GM19438 (cell line): Measurements from ENCODE around the gene APLP1.
"Not testable (repeated sequence)": the region's sequence is repeated elsewhere in the genome, so short reads cannot be mapped to it uniquely, and the experiment has no call there.

Experiments
- ATAC-seq: cut with Tn5 transposase; IDR thresholded peaks from one replicate; pipeline ENCODE4 v1.9.1; 2021; ENCODE audit warnings: low read depth; ENCODE audit not compliant: unreplicated experiment

APLP1 gene

DNA sequence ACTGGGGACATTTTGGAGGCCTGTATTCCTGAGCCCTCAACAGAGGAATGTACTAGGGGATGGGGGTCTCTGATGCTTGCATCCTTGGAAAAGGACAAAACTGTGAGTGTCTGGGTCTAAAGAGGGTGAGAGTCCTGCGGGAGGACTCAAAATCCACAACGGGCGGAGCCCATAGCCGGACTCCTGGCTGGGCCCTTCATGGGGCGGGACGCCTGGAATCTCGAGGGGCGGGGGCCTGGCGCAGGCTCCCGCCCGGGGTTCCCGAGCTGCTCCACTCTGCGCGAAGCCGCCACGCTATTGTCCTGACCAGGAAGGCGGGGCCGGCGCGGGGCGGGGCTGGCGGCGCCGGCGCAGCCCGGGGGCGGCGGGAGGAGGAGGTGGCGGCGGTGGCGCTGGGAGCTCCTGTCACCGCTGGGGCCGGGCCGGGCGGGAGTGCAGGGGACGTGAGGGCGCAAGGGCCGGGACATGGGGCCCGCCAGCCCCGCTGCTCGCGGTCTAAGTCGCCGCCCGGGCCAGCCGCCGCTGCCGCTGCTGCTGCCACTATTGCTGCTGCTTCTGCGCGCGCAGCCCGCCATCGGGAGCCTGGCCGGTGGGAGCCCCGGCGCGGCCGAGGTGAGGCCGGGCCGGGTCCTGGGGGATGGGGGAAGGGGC lies at the start of gene APLP1:
TSS of gene APLP1 (plus strand) at position 403 of the 651 bp plus-strand sequence. CDS start at position 466, 63 bp downstream.
- no peak for ATAC-seq

DNA sequence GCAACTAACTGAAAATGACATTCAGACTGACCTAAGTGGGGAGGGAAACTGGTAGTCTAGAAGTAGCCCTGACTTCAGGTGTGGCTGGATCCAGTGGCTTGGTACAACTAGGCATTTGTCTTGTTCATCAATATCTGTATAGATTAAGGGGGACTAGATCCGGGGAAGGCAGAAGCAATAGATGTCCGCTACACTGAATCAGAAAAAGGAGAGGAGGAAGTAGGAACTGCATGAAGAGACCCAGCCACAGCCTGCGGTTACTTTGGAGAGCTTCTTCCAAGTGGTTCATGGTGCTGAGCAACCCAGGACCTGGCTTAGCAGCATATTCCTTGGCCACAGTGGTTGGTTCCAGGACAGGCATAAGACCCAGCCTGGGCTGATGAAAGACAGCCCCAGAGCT lies 45.8 kb upstream of the APLP1 start:
- ATAC-seq: no peak

DNA sequence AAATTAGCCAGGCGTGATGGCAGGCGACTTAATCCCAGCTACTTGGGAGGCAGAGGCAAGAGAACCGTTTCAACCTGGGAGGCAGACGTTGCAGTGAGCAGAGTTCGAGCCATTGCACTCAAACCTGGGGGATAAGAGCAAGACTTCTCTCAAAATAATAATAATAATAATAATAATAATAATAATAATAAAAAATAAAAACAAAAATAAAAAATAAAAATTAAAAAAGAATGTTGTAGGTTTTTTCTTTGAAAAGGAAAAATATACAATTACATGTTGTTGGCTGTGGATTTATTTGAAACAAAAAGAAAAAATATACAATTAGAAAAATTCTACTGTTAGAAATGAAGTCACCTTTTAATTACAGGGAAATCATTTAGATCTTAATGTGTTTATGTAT lies 44.2 kb upstream of the APLP1 start:
- ATAC-seq: no peak

- no peak for ATAC-seq
Observed at GRCh38 chr19:35828692-35829301, 39.6 kb upstream of the APLP1 start.

DNA sequence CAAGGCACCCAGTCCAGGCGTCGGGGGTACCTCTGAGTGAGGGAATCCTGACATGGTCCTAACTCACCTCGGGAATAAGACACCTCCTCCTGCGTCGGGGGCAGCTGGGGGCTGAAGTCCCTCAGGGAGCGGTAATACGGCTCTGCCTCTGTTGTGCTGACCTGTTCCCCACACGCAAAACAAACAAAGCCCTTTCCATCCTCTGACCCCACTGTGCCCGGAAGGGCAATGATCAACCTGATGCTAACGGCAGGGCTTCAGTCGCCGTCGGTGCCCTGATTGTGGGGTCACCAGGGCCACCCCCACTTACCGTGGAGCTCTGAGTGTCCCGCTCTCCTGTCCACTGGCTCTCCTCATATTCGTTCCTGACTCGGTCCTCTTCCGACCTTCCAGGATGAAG lies 37.4 kb upstream of the APLP1 start:
- ATAC-seq: no peak

DNA sequence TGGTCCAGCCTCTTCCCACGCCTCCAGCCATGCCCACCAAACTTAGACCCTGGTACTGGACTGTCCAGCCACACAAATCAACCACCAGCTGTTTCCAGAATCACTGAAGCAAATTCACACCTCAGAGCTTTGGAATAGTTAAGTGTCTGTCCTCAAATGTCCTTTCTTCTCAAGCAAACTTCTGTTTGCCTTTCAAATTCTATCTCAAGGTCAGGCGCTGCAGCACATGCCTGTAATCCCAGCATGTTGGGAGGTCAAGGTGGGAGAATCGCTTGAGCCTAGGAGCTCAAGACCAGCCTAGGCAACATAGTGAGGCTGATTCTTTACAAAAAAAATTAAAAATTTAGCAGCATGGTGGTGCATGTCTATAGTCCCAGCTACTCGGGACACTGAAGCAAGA lies 36.3 kb upstream of the APLP1 start:
- ATAC-seq: no peak

DNA sequence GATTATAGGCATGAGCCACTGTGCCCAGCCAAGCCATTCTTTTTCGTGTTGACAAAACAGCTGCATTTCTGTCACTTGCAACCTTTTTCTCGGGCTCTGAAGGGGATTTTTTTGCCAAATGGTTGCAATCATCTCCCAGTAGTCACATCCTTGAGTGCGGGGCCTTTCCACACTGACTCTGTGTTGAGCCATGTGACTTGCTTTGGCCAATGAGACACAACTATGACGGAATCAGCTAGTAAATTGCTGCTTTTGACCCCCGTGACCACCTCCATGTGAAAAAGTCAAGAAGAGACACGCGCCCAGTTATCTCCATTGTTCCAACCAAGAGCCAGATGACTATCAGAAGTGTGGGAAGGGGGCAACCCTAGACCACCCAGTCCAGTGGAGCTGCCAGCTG lies 34.4 kb upstream of the APLP1 start:
- no peak for ATAC-seq

- not testable (repeated sequence) for ATAC-seq
Observed at GRCh38 chr19:35836096-35836495, 32.3 kb upstream of the APLP1 start.

- no peak for ATAC-seq
Observed at GRCh38 chr19:35841961-35842595, 26.3 kb upstream of the APLP1 start.

GRCh38 chr19:35842666-35843272 lies 25.6 kb upstream of the APLP1 start:
- ATAC-seq: no peak

- ATAC-seq: no peak
Observed at GRCh38 chr19:35843676-35844481, 24.5 kb upstream of the APLP1 start.

GRCh38 chr19:35844482-35845214 lies 23.7 kb upstream of the APLP1 start:
- ATAC-seq: no peak

DNA sequence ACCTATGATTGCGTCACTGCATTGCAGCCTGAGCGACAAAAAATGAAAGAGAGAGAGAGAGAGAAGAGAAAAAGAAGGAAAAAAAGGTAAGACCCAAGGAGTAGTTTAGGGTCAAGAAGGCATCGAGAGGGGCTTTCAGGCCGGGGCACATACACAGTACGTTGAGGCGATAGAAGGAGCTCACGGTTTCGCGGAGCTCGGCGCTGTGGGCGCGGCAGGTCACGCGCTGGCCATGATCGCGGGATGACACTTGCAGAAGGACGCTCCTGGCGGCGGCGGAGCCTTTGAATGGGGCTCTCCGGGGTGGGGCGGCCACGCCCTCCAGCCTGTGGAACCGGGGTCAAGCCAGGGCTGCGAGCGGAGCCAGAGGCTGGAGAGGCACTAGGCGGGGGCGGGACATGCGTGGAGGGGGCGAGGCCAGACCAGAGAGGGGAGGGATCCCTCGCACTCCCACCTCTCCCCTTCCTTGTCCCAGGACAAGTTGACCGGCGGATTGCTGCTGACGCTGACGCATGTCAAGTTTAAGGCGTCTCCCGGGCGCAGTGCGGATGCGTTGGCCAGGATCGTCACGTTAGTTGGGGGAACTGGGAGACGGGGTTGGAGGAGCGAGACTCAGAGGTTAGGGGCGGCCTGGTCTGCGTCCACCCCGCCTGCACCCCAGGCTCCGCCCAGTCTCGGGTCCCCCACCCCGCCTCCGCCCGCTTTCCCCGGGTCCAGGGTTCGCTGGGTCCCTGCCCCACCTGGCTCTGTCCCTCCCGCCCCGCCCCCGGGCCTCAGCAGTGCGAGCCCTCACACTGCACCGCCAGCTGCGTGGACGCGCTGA lies 22.9 kb upstream of the APLP1 start:
- no peak for ATAC-seq

DNA sequence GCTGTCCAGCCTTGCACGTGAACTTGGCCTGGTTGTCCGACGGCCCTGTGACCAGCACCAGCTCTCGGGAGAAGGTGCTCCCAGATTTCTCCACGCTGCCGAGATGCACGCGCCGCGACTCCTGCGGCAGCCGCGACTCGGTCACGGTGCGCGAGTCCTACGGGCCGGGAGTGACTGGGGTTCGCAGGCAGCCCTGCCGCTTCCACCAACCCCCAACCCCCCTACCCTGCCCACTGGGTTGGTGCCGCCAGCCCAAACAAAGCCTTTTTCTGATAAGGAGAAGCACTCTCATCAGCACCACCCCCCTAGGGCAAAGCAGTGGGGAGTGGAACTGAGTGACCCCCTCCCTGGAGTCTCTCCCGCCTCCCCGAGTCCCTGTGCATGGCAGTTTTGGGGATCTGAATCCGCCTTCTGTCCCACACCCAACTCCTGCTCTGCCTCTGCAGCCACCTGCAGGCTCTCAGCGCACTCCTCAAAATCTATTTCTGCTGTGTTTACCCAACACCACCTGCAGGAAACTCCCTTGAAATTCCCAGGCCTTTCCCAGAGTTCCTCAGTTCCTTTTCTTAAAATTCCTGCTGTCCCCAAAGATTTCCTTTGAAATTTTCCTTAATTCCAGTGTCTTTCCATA lies 22.2 kb upstream of the APLP1 start:
- no peak for ATAC-seq

GRCh38 chr19:35847911-35848310 lies 20.5 kb upstream of the APLP1 start:
- no peak for ATAC-seq

DNA sequence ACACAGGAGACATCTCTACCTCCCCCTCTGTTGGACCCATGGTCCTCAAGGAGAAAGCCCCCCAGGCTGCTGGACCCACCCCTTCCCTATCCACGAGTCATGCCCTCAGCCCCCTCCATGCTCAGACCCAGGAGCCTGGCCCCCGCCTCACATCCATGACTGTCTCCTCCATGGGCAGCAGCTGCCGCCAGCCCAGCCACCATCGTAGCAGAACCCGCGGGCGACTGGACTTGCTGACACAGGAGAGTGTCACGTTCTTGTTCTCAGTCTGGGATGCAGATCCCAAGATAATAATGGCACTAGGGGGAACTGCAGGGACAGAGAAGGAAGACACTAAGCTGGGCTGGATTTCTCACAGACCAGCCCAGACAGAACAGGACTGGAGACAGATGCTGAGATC lies 19.9 kb upstream of the APLP1 start:
- no peak for ATAC-seq

DNA sequence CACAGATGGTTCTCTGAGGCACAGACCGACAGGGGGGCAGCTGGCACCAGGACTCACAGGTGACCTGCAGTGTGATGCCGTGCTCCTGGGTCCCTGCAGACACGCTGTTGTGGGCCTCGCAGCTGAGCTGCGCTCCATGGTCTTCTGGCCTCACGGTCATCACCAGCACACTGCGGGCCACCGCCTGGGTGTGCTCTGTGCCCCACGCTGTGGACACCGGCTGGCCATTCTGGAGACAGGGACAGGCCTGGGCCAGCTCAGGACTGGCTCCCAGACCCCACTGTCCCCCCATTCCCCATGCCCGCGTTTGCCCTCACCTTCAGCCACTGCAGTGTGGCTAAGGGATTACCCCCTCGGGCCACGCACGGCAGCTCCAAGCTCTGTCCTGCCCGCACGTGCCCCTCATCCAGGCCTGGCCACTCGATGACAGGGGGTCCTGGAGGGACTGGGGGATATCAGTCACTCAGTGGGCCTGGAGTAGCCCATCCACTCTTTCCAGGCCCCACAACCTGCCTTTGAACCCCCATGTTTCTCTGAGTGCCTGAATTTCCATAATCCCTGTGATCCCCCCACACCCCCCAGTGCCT lies 19.4 kb upstream of the APLP1 start:
- ATAC-seq: no peak

DNA sequence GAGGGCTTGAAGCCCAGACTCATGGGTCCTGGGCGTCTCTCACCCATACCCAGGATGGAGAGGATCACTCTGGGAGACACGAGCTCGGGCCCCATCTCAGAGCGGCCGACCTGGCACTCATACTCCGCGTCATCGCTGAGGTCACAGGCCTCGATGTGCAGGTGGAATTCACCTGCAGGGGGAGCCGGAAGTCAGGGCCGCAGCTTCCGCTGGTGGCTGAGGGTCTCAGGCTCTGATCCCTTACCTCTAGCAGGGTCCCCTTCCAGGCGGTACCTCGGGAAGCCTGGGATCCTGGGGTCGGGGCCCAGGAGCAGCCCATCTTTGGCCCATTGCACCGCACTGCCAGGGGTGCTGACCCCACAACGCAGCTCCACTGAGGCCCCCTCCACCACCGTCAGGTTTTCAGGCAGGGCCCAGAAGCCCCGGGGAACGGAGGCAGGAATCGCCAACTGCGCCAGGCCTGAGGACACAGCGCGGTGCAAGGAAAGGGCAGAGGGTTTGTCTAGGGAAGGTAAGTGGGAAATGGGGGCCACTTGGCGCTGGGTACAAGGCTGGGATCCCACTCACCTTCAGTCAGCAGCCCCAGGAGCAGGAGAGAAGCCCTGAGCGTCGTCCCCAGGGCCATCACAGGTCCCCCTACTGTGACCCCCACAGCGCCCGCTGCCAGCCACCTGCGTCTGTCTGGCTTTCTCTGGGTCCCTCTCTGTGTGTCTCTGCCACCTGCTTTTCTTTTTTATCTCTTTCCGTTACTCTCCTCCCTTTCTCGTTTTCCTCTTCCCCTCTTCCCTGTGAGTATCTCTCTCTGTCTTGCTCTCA lies 17.0 kb upstream of the APLP1 start:
- ATAC-seq: no peak
